Suprapubic skin (tissue), 4 donors: ENCODE data around the gene LLGL2. TPM values are rescaled to one million over a fixed set of nuclear protein-coding genes. Genes with fewer than 3 reads are reported as not detected.

Experiments used
- DNase-seq, 2 donors: peaks; one replicate each; pipeline ENCODE4 v3.0.0-alpha.2; 2019; ENCODE audit warnings: low spot score in 2 of 2
- H3K27ac ChIP-seq: fragments of 200-600 bp; sonication (generic); one replicate; pipeline ENCODE4 v1.5.1; 2019
- H3K27me3 ChIP-seq: fragments of 200-600 bp; sonication (generic); one replicate; pipeline ENCODE4 v1.5.1; 2019
- H3K36me3 ChIP-seq: fragments of 200-600 bp; sonication (generic); one replicate; pipeline ENCODE4 v1.5.1; 2019
- H3K4me1 ChIP-seq: fragments of 200-600 bp; sonication (generic); one replicate; pipeline ENCODE4 v1.5.1; 2019
- H3K4me3 ChIP-seq: fragments of 200-600 bp; sonication (generic); one replicate; pipeline ENCODE4 v1.5.1; 2019; ENCODE audit warnings: mild to moderate bottlenecking
- H3K9me3 ChIP-seq: fragments of 200-600 bp; sonication (generic); one replicate; pipeline ENCODE4 v1.5.1; 2019
- CTCF ChIP-seq, 2 donors: fragments of 200-600 bp in 1 of 2; fragments of 450-650 bp in 1 of 2; sonication (generic) in 1 of 2; IDR thresholded peaks; one replicate each; pipeline ENCODE4 v1.5.1; 2016 to 2019; ENCODE audit warnings: antibody characterized with exemption in 2 of 2, mild to moderate bottlenecking in 1 of 2, moderate library complexity in 1 of 2
- EP300 ChIP-seq: sonication (generic); formaldehyde crosslinking; IDR thresholded peaks from one replicate; pipeline ENCODE4 v1.6.1; 2017; ENCODE audit warnings: antibody characterized with exemption
- POLR2A ChIP-seq, 2 donors: fragments of 450-650 bp; IDR thresholded peaks; one replicate each; pipeline ENCODE4 v1.6.1; 2017; ENCODE audit warnings: antibody characterized with exemption in 2 of 2, mild to moderate bottlenecking in 2 of 2, moderate library complexity in 2 of 2
- POLR2AphosphoS5 ChIP-seq, 3 donors: sonication (generic); formaldehyde crosslinking; IDR thresholded peaks; one replicate each; pipeline ENCODE4 v1.6.1; 2017; ENCODE audit warnings: antibody characterized with exemption in 3 of 3
- WGBS: methylation state at CpG from one replicate; pipeline ENCODE4 v1.1.5; 2018; 5-methylcytosine and 5-hydroxymethylcytosine counted together
- total RNA-seq, 4 donors: library from RNA; depleted of rRNA; stranded (reverse); fragments of >200 nt; gene quantifications; one replicate each; pipeline ENCODE4 v1.1.0, GENCODE V29; 2016

The LLGL2 gene
- total RNA-seq, 4 donors from 2014 or later = 75.3 to 114 (median 78.4) TPM

DNA sequence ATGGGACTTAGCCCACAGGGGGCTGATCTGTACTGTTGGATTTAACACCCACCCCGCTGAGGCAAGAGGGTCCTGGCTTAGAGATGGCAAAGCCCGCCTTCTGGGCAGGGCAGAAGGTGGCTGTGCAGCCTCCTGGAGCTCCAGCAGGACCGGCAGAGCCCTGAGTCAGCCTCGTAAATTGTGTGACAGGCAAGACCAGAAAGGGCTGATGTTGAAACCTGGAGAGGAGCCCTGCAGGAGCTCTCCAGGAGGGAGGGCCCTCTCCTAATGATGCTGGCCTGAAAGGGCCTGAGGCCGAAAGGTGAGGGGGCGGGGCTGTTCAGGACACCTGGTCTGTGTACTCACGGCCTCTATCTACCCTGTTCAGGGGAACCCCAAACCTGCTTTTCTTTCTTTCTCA is 39.6 kb downstream of the LLGL2 start:
- Histone ChIP-seq H3K4me1 (peaks cover 8% of the 10 kb centered on the region), H3K27ac (no peak overlapping the region), H3K9me3 (no peaks in the 10 kb centered on the region), H3K4me3 (no peak overlapping the region), H3K27me3 (no peaks in the 10 kb centered on the region), H3K36me3 (peaks cover 48% of the 10 kb centered on the region)
- 55% methylated on average over 6 of the region's 7 CpGs for WGBS
- TF ChIP-seq POLR2AphosphoS5 (IDR thresholded peaks at IDR 0.05) = no peak
- TF ChIP-seq EP300 = no peak
- TF ChIP-seq POLR2A (IDR thresholded peaks at IDR 0.05) = no peak
- TF ChIP-seq CTCF (IDR thresholded peaks at IDR 0.05) = no peak
- no peak for DNase-seq

- no peaks in the 10 kb centered on the region for H3K27me3 ChIP-seq
- TF ChIP-seq POLR2A (IDR thresholded peaks at IDR 0.05) (no peak), EP300 (no peak), CTCF (IDR thresholded peaks at IDR 0.05) (no peak), POLR2AphosphoS5 (IDR thresholded peaks at IDR 0.05) (no peak)
- 87% methylated on average over 5 of the region's 6 CpGs for WGBS
- no peak for DNase-seq
- H3K4me3 ChIP-seq = no peak overlapping the region
- peaks cover 8% of the 10 kb centered on the region for H3K4me1 ChIP-seq
- H3K27ac ChIP-seq = no peak overlapping the region
- no peaks in the 10 kb centered on the region for H3K9me3 ChIP-seq
- peaks cover 52% of the 10 kb centered on the region for H3K36me3 ChIP-seq
These were observed 40.1 kb downstream of the LLGL2 start for GRCh38 chr17:75565618-75566017.

- DNase-seq = no peak
- no peak overlapping the region for H3K27ac ChIP-seq
- WGBS = 62% methylated on average over 6 of the region's 6 CpGs
These were observed 40.9 kb downstream of the LLGL2 start for GRCh38 chr17:75566416-75566815.

GRCh38 chr17:75566834-75567233 is 41.3 kb downstream of the LLGL2 start:
- 96% methylated on average over 5 of the region's 5 CpGs for WGBS
- Histone ChIP-seq H3K27me3 (no peaks in the 10 kb centered on the region), H3K4me3 (no peak overlapping the region), H3K27ac (no peak overlapping the region), H3K9me3 (no peaks in the 10 kb centered on the region), H3K36me3 (peaks cover 58% of the 10 kb centered on the region), H3K4me1 (peaks cover 11% of the 10 kb centered on the region)
- no peak for DNase-seq
- TF ChIP-seq EP300 (no peak), CTCF (IDR thresholded peaks at IDR 0.05) (no peak), POLR2AphosphoS5 (IDR thresholded peaks at IDR 0.05) (no peak)

More at GRCh38 chr17:75566416-75566815, 40.9 kb downstream of the LLGL2 start:
- H3K27me3 ChIP-seq = no peaks in the 10 kb centered on the region
- peaks cover 54% of the 10 kb centered on the region for H3K36me3 ChIP-seq
- TF ChIP-seq CTCF (IDR thresholded peaks at IDR 0.05) = no peak
- TF ChIP-seq EP300 = no peak
- no peak for TF ChIP-seq POLR2AphosphoS5 (IDR thresholded peaks at IDR 0.05)
- TF ChIP-seq POLR2A (IDR thresholded peaks at IDR 0.05) = no peak
- H3K4me3 ChIP-seq = no peak overlapping the region
- no peaks in the 10 kb centered on the region for H3K9me3 ChIP-seq
- peaks cover 9% of the 10 kb centered on the region for H3K4me1 ChIP-seq

GRCh38 chr17:75568412-75569255 is 43.1 kb downstream of the LLGL2 start:
- Histone ChIP-seq H3K4me1 (peaks cover 11% of the 10 kb centered on the region), H3K9me3 (no peaks in the 10 kb centered on the region), H3K27ac (no peak overlapping the region), H3K4me3 (no peak overlapping the region), H3K27me3 (no peaks in the 10 kb centered on the region), H3K36me3 (peaks cover 54% of the 10 kb centered on the region)
- DNase-seq = no peak
- WGBS = 91% methylated on average over 13 of the region's 31 CpGs
- TF ChIP-seq POLR2A (IDR thresholded peaks at IDR 0.05) (no peak), CTCF (IDR thresholded peaks at IDR 0.05) (no peak), EP300 (no peak), POLR2AphosphoS5 (IDR thresholded peaks at IDR 0.05) (no peak)
